Measurements from ENCODE around the gene VARS1.

GRCh38 chr6:31830886-31831335, 35.4 kb upstream of the VARS1 start:
- TF ChIP-seq ZNF462 (CRISPR knock-in tag; IDR thresholded peaks at IDR 0.05) (no peak), CTCF (conservative IDR thresholded peaks at IDR 0.05; ENCODE audit: low read depth in 2 of 2) (no peak), EZH2 (IDR thresholded peaks at IDR 0.05; ENCODE audit: low read depth, unreplicated experiment) (no peak), REST (IDR thresholded peaks at IDR 0.05; ENCODE audit: unreplicated experiment) (no peak), JUNB (IDR thresholded peaks at IDR 0.05; ENCODE audit: unreplicated experiment) (no peak)

Measured in GM23338 (cell line).